HG02588 (cell line): ENCODE data around the gene MT1A.
"Not testable (repeated sequence)": the region's sequence is repeated elsewhere in the genome, so short reads cannot be mapped to it uniquely, and the experiment has no call there.

ENCODE experiments used
- ATAC-seq: cut with Tn5 transposase; IDR thresholded peaks from one replicate; pipeline ENCODE4 v1.9.1; 2021; ENCODE audit warnings: mild to moderate bottlenecking, moderate library complexity; ENCODE audit not compliant: unreplicated experiment

Gene MT1A

GRCh38 chr16:56610017-56610608, 28.4 kb upstream of the MT1A start:
- no peak for ATAC-seq

GRCh38 chr16:56610609-56611111, 27.8 kb upstream of the MT1A start:
- no peak for ATAC-seq

- ATAC-seq: no peak
These were observed 27.1 kb upstream of the MT1A start for GRCh38 chr16:56611281-56611833.

- ATAC-seq: no peak
These were observed 24.8 kb upstream of the MT1A start for GRCh38 chr16:56613706-56614105.

GRCh38 chr16:56614549-56614991, 23.9 kb upstream of the MT1A start:
- ATAC-seq: no peak

GRCh38 chr16:56615353-56615752, 23.1 kb upstream of the MT1A start:
- ATAC-seq: no peak

GRCh38 chr16:56616608-56617211, 21.8 kb upstream of the MT1A start:
- ATAC-seq: no peak

GRCh38 chr16:56617212-56618085, 21.0 kb upstream of the MT1A start:
- no peak for ATAC-seq

- no peak for ATAC-seq
These were observed 20.3 kb upstream of the MT1A start for GRCh38 chr16:56618138-56618537.

- ATAC-seq: no peak
These were observed 18.0 kb upstream of the MT1A start for GRCh38 chr16:56620339-56620897.

- not testable (repeated sequence) for ATAC-seq
These were observed 16.6 kb upstream of the MT1A start for GRCh38 chr16:56621665-56622445.

GRCh38 chr16:56623184-56623583, 15.3 kb upstream of the MT1A start:
- ATAC-seq: not testable (repeated sequence)

- ATAC-seq: no peak
These were observed 14.8 kb upstream of the MT1A start for GRCh38 chr16:56623637-56624036.

- ATAC-seq: peak; percentile 54
These were observed 13.1 kb upstream of the MT1A start, which contains the start of gene MT1E for GRCh38 chr16:56625140-56625942. TSS of gene MT1E (plus strand) at chr16:56625781. CDS start at chr16:56625852, 71 bp downstream.

- peak; percentile 10 for ATAC-seq
These were observed 12.4 kb upstream of the MT1A start for GRCh38 chr16:56625943-56626654.

GRCh38 chr16:56626685-56627084, 11.8 kb upstream of the MT1A start:
- no peak for ATAC-seq

- no peak for ATAC-seq
These were observed 9.7 kb upstream of the MT1A start for GRCh38 chr16:56628486-56629350.

GRCh38 chr16:56629531-56629930, 8.9 kb upstream of the MT1A start:
- ATAC-seq: no peak
